RWPE2 (cell line): ENCODE results near the gene ADCY3.

ENCODE experiments used
- ATAC-seq: fragments of 200-7000 bp; cut with Tn5 transposase; 3 replicates; pipeline ENCODE4 v1.9.1; 2021; ENCODE audit warnings: low read depth
- DNase-seq: peaks from one replicate; pipeline ENCODE4 v3.0.0-alpha.2; 2020; ENCODE audit warnings: low spot score
- H3K27ac ChIP-seq: fragments of 450-650 bp; 2 replicates; pipeline ENCODE4 v1.5.1; 2017; ENCODE audit warnings: mild to moderate bottlenecking; ENCODE audit not compliant: poor library complexity, severe bottlenecking
- H3K27me3 ChIP-seq: fragments of 250-450 bp; sonication (Bioruptor Pico); 2 replicates; pipeline ENCODE4 v1.5.1; 2021; ENCODE audit warnings: mild to moderate bottlenecking, moderate library complexity; ENCODE audit not compliant: insufficient read depth, poor library complexity, severe bottlenecking
- H3K36me3 ChIP-seq: fragments of 250-450 bp; sonication (Bioruptor Pico); 2 replicates; pipeline ENCODE4 v1.5.1; 2020; ENCODE audit warnings: low read depth, mild to moderate bottlenecking, moderate library complexity
- H3K4me1 ChIP-seq: fragments of 250-450 bp; sonication (Bioruptor Pico); 2 replicates; pipeline ENCODE4 v1.5.1; 2021; ENCODE audit warnings: mild to moderate bottlenecking, moderate library complexity; ENCODE audit not compliant: insufficient read depth, poor library complexity, severe bottlenecking
- H3K4me3 ChIP-seq: fragments of 250-450 bp; sonication (Bioruptor Pico); 2 replicates; pipeline ENCODE4 v1.5.1; 2021; ENCODE audit warnings: mild to moderate bottlenecking, moderate library complexity; ENCODE audit not compliant: severe bottlenecking
- H3K9me3 ChIP-seq: fragments of 250-450 bp; sonication (Bioruptor Pico); 2 replicates; pipeline ENCODE4 v1.5.1; 2021; ENCODE audit warnings: mild to moderate bottlenecking, moderate library complexity; ENCODE audit not compliant: severe bottlenecking
- CTCF ChIP-seq: fragments of 450-650 bp; IDR thresholded peaks from one replicate; pipeline ENCODE4 v1.5.1; 2017; ENCODE audit warnings: mild to moderate bottlenecking, moderate library complexity; ENCODE audit not compliant: poor library complexity, severe bottlenecking

Gene ADCY3

GRCh38 chr2:24842081-24843050 lies 77.7 kb downstream of the ADCY3 start:
- no peak for TF ChIP-seq CTCF
- Histone ChIP-seq H3K4me1 (no peaks in the 10 kb centered on the region), H3K36me3 (peaks cover 14% of the 10 kb centered on the region; the same call in 1 of the 2 replicates), H3K27ac (no peak overlapping the region), H3K9me3 (no peaks in the 10 kb centered on the region), H3K4me3 (no peak overlapping the region), H3K27me3 (no peaks in the 10 kb centered on the region)
- ATAC-seq (peak; percentile 10; the same call in 1 of the 3 replicates), DNase-seq (no peak)

GRCh38 chr2:24840962-24841945 lies 78.8 kb downstream of the ADCY3 start:
- H3K27ac ChIP-seq, result no peak overlapping the region
- no peak for TF ChIP-seq CTCF
- no peaks in the 10 kb centered on the region for H3K27me3 ChIP-seq
- H3K4me1 ChIP-seq, result no peaks in the 10 kb centered on the region
- no peak overlapping the region for H3K4me3 ChIP-seq
- no peak for ATAC-seq
- H3K9me3 ChIP-seq, result no peaks in the 10 kb centered on the region
- H3K36me3 ChIP-seq, result peaks cover 20% of the 10 kb centered on the region
- DNase-seq, result no peak

- Histone ChIP-seq H3K9me3 (no peaks in the 10 kb centered on the region), H3K36me3 (peaks cover 23% of the 10 kb centered on the region), H3K4me3 (no peak overlapping the region), H3K4me1 (no peaks in the 10 kb centered on the region), H3K27ac (no peak overlapping the region), H3K27me3 (no peaks in the 10 kb centered on the region)
- DNase-seq (no peak), ATAC-seq (no peak)
- no peak for TF ChIP-seq CTCF
Measured at GRCh38 chr2:24840164-24840869, 79.7 kb downstream of the ADCY3 start.

GRCh38 chr2:24839729-24840128 lies 80.3 kb downstream of the ADCY3 start:
- no peaks in the 10 kb centered on the region for H3K27me3 ChIP-seq
- H3K4me3 ChIP-seq, result no peak overlapping the region
- no peak for ATAC-seq
- no peak for DNase-seq
- H3K9me3 ChIP-seq, result no peaks in the 10 kb centered on the region
- no peak for TF ChIP-seq CTCF
- no peak overlapping the region for H3K27ac ChIP-seq
- no peaks in the 10 kb centered on the region for H3K4me1 ChIP-seq
- peaks cover 23% of the 10 kb centered on the region for H3K36me3 ChIP-seq
